Measurements from ENCODE around the gene FNIP2.

DNA sequence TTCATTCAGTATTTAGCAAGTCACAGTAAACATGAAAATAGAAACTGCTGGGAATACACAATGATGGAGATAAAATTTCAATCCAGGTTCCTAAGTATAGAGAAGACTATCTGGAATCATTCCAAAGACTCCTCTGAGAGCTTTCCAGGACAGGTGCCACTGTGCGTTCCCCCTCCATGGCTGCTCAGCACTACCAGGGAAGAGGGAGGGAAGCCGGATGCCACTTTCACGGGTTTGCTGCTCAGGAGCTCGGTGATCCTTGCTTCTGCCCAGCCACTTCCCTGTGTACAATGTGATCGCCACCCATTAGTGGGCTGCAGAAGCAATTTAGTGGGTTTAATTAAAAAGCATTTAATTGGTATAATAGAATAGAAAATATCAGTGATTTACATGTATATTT, 94.5 kb downstream of the FNIP2 start:
- TF ChIP-seq EZH2 (IDR thresholded peaks at IDR 0.05; ENCODE audit: borderline replicate concordance, low read depth, low read length, severe bottlenecking) = no peak
- TF ChIP-seq, protein P1, sequence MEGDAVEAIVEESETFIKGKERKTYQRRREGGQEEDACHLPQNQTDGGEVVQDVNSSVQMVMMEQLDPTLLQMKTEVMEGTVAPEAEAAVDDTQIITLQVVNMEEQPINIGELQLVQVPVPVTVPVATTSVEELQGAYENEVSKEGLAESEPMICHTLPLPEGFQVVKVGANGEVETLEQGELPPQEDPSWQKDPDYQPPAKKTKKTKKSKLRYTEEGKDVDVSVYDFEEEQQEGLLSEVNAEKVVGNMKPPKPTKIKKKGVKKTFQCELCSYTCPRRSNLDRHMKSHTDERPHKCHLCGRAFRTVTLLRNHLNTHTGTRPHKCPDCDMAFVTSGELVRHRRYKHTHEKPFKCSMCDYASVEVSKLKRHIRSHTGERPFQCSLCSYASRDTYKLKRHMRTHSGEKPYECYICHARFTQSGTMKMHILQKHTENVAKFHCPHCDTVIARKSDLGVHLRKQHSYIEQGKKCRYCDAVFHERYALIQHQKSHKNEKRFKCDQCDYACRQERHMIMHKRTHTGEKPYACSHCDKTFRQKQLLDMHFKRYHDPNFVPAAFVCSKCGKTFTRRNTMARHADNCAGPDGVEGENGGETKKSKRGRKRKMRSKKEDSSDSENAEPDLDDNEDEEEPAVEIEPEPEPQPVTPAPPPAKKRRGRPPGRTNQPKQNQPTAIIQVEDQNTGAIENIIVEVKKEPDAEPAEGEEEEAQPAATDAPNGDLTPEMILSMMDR (IDR thresholded peaks at IDR 0.05; ENCODE audit: borderline replicate concordance, extremely low read depth, low read length, poor library complexity, severe bottlenecking) = no peak
